DND-41 (cell line): Measurements from ENCODE around the gene MUC5B.

ENCODE experiments used
- ATAC-seq: fragments of 200-7000 bp; cut with Tn5 transposase; 3 replicates; pipeline ENCODE4 v1.9.1; 2021; ENCODE audit warnings: low read depth; ENCODE audit not compliant: insufficient read depth
- DNase-seq: peaks from one replicate; pipeline ENCODE4 v3.0.0-alpha.2; 2020
- H2AFZ ChIP-seq: 2 replicates; pipeline ENCODE4 v1.6.0; 2012; ENCODE audit warnings: low read depth, low read length
- H3K27ac ChIP-seq: 2 replicates; pipeline ENCODE4 v1.5.1; 2012; ENCODE audit warnings: low read length, inconsistent platforms
- H3K27me3 ChIP-seq: fragments of 200-600 bp; sonication (generic); 2 replicates; pipeline ENCODE4 v1.6.0; 2012; ENCODE audit warnings: low read length, mild to moderate bottlenecking, inconsistent platforms; ENCODE audit not compliant: insufficient read depth, poor library complexity
- H3K36me3 ChIP-seq: 2 replicates; pipeline ENCODE4 v1.5.1; 2012; ENCODE audit warnings: low read length, inconsistent platforms; ENCODE audit not compliant: insufficient read depth
- H3K4me1 ChIP-seq: 2 replicates; pipeline ENCODE4 v1.5.1; 2012; ENCODE audit warnings: mild to moderate bottlenecking, low read length; ENCODE audit not compliant: insufficient read depth
- H3K4me2 ChIP-seq: 2 replicates; pipeline ENCODE4 v1.6.0; 2012; ENCODE audit warnings: mild to moderate bottlenecking, moderate library complexity, low read length, inconsistent platforms; ENCODE audit not compliant: insufficient read depth
- H3K4me3 ChIP-seq, 2 experiments: fragments of 200-600 bp in 1 of 2; shearing (Covaris generic) in 1 of 2; 2 replicates each; pipeline ENCODE4 v1.5.1; 2012 to 2016; ENCODE audit warnings: inconsistent platforms in 2 of 2, low read length in 2 of 2, mild to moderate bottlenecking in 2 of 2, low read depth in 1 of 2, moderate library complexity in 1 of 2
- H3K79me2 ChIP-seq: 2 replicates; pipeline ENCODE4 v1.6.0; 2012; ENCODE audit warnings: low read length, inconsistent platforms; ENCODE audit not compliant: insufficient read depth
- H3K9ac ChIP-seq: 2 replicates; pipeline ENCODE4 v1.6.0; 2012; ENCODE audit warnings: low read depth, mild to moderate bottlenecking, inconsistent platforms, low read length, moderate library complexity
- H3K9me3 ChIP-seq: 2 replicates; pipeline ENCODE4 v1.5.1; 2012; ENCODE audit warnings: low read length, moderate library complexity, mild to moderate bottlenecking, inconsistent platforms; ENCODE audit not compliant: insufficient read depth, severe bottlenecking
- H4K20me1 ChIP-seq: 2 replicates; pipeline ENCODE4 v1.6.0; 2012; ENCODE audit warnings: low read length; ENCODE audit not compliant: insufficient read depth
- CTCF ChIP-seq: IDR thresholded peaks from 2 replicates; pipeline ENCODE4 v1.5.1; 2012; ENCODE audit warnings: borderline replicate concordance, low read length, moderate library complexity, mild to moderate bottlenecking; ENCODE audit not compliant: poor library complexity, severe bottlenecking; ENCODE audit errors: extremely low read depth
- EZH2 ChIP-seq: IDR thresholded peaks from 3 replicates; pipeline ENCODE4 v1.6.1; 2012; ENCODE audit warnings: borderline replicate concordance, low read depth, mild to moderate bottlenecking, moderate library complexity, low read length, inconsistent platforms; ENCODE audit not compliant: severe bottlenecking

MUC5B gene

GRCh38 chr11:1297576-1298473 lies 75.0 kb downstream of the MUC5B start:
- H3K79me2 ChIP-seq, result peaks cover 71% of the 10 kb centered on the region
- H3K36me3 ChIP-seq, result peaks cover 40% of the 10 kb centered on the region
- H3K9me3 ChIP-seq, result no peaks in the 10 kb centered on the region

GRCh38 chr11:1298695-1299492 lies 76.0 kb downstream of the MUC5B start:
- Histone ChIP-seq H3K4me2 (no peak overlapping the region), H3K27ac (no peak overlapping the region), H3K9me3 (no peaks in the 10 kb centered on the region), H3K4me3 (no peak overlapping the region), H3K79me2 (peaks cover 76% of the 10 kb centered on the region), H4K20me1 (peaks cover 68% of the 10 kb centered on the region), H3K4me1 (no peaks in the 10 kb centered on the region), H3K27me3 (no peaks in the 10 kb centered on the region), H2AFZ (no peak overlapping the region), H3K36me3 (peaks cover 33% of the 10 kb centered on the region), H3K9ac (no peak overlapping the region)
- TF ChIP-seq CTCF (no peak), EZH2 (no peak)
- ATAC-seq (no peak), DNase-seq (no peak)

More at GRCh38 chr11:1297576-1298473, 75.0 kb downstream of the MUC5B start:
- H3K9ac ChIP-seq, result no peak overlapping the region
- TF ChIP-seq CTCF (no peak), EZH2 (no peak)
- H3K27ac ChIP-seq, result no peak overlapping the region
- no peak overlapping the region for H2AFZ ChIP-seq
- DNase-seq (no peak), ATAC-seq (no peak)
- no peak overlapping the region for H3K4me2 ChIP-seq
- H3K4me1 ChIP-seq, result no peaks in the 10 kb centered on the region
- no peaks in the 10 kb centered on the region for H3K27me3 ChIP-seq
- H4K20me1 ChIP-seq, result peaks cover 68% of the 10 kb centered on the region
- H3K4me3 ChIP-seq, result no peak overlapping the region

GRCh38 chr11:1299621-1300020 lies 76.8 kb downstream of the MUC5B start:
- Histone ChIP-seq H4K20me1 (peaks cover 68% of the 10 kb centered on the region), H3K4me1 (no peaks in the 10 kb centered on the region), H3K79me2 (peaks cover 83% of the 10 kb centered on the region), H3K27ac (no peak overlapping the region), H2AFZ (no peak overlapping the region), H3K36me3 (peaks cover 32% of the 10 kb centered on the region), H3K9me3 (no peaks in the 10 kb centered on the region), H3K9ac (no peak overlapping the region), H3K27me3 (no peaks in the 10 kb centered on the region), H3K4me2 (no peak overlapping the region), H3K4me3 (no peak overlapping the region)
- DNase-seq (no peak), ATAC-seq (no peak)
- TF ChIP-seq EZH2, result no peak
- TF ChIP-seq CTCF, result no peak
